Osteoblast (primary cell): ENCODE data around the gene ATXN2. TPM values are rescaled to one million over a fixed set of nuclear protein-coding genes. Genes with fewer than 3 reads are reported as not detected.
"Not testable (repeated sequence)": the region's sequence is repeated elsewhere in the genome, so short reads cannot be mapped to it uniquely, and the experiment has no call there.

ENCODE experiments used
- DNase-seq: peaks from one replicate; pipeline ENCODE4 v3.0.0; 2011; ENCODE audit warnings: low spot score, mixed read lengths; ENCODE audit not compliant: insufficient read length; ENCODE audit errors: missing footprints
- H2AFZ ChIP-seq: 2 replicates; pipeline ENCODE4 v1.6.0; 2011; ENCODE audit warnings: mild to moderate bottlenecking, low read length
- H3K27ac ChIP-seq: 2 replicates; pipeline ENCODE4 v1.5.1; 2011; ENCODE audit warnings: mild to moderate bottlenecking, low read depth, low read length, moderate library complexity
- H3K27me3 ChIP-seq: 2 replicates; pipeline ENCODE4 v1.6.0; 2012; ENCODE audit warnings: mild to moderate bottlenecking, control low read depth, inconsistent platforms, low read length, moderate library complexity; ENCODE audit not compliant: insufficient read depth
- H3K36me3 ChIP-seq: 2 replicates; pipeline ENCODE4 v1.5.1; 2011; ENCODE audit warnings: mild to moderate bottlenecking, low read length, control low read depth, moderate library complexity; ENCODE audit not compliant: insufficient read depth
- H3K4me1 ChIP-seq: 2 replicates; pipeline ENCODE4 v1.5.1; 2011; ENCODE audit warnings: mild to moderate bottlenecking, low read length, control low read depth, moderate library complexity; ENCODE audit not compliant: insufficient read depth
- H3K4me2 ChIP-seq: 2 replicates; pipeline ENCODE4 v1.6.0; 2011; ENCODE audit warnings: mild to moderate bottlenecking, low read length; ENCODE audit not compliant: insufficient read depth
- H3K4me3 ChIP-seq: fragments of 200-600 bp; sonication (generic); 3 replicates; pipeline ENCODE4 v1.5.1; 2012; ENCODE audit warnings: mild to moderate bottlenecking, low read length, inconsistent platforms; ENCODE audit not compliant: insufficient read depth
- H3K79me2 ChIP-seq: 2 replicates; pipeline ENCODE4 v1.6.0; 2012; ENCODE audit warnings: mild to moderate bottlenecking, low read length, control low read depth, inconsistent platforms; ENCODE audit not compliant: insufficient read depth
- H3K9me3 ChIP-seq: 2 replicates; pipeline ENCODE4 v1.5.1; 2011; ENCODE audit warnings: low read depth, low read length, control low read depth
- H4K20me1 ChIP-seq: 2 replicates; pipeline ENCODE4 v1.6.0; 2012; ENCODE audit warnings: mild to moderate bottlenecking, low read length, control low read depth; ENCODE audit not compliant: insufficient read depth
- total RNA-seq: library from RNA; depleted of rRNA; stranded (reverse); fragments of >200 nt; gene quantifications from 2 replicates; pipeline ENCODE4 v1.2.3, GENCODE V29; 2012
- TF ChIP-seq, protein P1 (sequence below): IDR thresholded peaks from 2 replicates; pipeline ENCODE4 v1.5.1; 2011; ENCODE audit warnings: mild to moderate bottlenecking, low read depth, low read length, moderate library complexity; ENCODE audit errors: extremely low read depth

Gene ATXN2
- total RNA-seq, 1 donor, result 39.4 TPM

DNA sequence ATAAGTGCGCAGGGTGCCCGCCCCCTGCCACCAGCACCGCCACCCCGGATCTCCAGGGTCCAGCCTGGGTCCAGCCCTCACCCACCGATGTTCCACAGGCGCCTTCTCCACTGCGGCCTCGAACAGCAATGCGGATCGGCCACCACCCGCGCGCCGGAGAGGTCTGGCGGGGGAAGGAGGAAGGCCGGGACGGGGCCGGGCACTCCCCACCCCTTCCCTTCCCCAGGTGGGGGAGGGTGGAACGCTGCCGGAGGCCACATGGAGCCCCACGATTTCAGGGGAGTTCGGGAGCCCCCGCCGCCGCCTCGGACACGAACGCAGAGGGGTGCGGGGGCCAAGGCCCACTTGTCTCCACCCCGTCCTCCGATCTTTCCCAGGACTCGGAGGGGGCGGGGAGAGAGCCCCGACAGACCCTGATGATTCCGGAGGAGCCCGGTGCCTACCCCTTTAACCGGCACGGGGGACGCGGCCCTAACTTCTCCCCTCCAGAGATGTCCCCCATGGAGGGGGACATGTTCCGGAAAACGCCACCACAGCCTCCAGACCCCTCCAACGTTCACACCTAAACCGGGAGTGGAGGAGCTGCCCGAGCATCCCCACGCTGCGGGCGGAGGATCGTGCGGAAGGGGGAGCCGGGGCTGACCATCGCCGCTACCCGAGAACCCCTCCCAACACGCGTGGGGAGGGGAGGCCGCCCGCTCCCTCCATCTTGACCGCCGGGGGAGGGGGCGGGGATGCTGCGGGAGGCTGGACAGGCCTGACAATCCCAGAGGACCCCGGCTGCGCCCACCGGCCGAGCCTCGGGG is 1.1 kb downstream of the ATXN2 start:
- peaks cover 32% of the 10 kb centered on the region for H3K4me1 ChIP-seq
- peak overlapping the region; percentile 95 for H3K4me3 ChIP-seq
- peak overlapping the region; percentile 66 for H3K27ac ChIP-seq
- H3K27me3 ChIP-seq, result no peaks in the 10 kb centered on the region
- H3K36me3 ChIP-seq, result no peaks in the 10 kb centered on the region
- H2AFZ ChIP-seq, result no peak overlapping the region
- H3K9me3 ChIP-seq, result no peaks in the 10 kb centered on the region
- peak overlapping the region; percentile 94 for H3K4me2 ChIP-seq
- peaks cover 62% of the 10 kb centered on the region for H3K79me2 ChIP-seq
- H4K20me1 ChIP-seq, result peaks cover 50% of the 10 kb centered on the region
- DNase-seq, result peak; percentile 94
- TF ChIP-seq, protein P1, sequence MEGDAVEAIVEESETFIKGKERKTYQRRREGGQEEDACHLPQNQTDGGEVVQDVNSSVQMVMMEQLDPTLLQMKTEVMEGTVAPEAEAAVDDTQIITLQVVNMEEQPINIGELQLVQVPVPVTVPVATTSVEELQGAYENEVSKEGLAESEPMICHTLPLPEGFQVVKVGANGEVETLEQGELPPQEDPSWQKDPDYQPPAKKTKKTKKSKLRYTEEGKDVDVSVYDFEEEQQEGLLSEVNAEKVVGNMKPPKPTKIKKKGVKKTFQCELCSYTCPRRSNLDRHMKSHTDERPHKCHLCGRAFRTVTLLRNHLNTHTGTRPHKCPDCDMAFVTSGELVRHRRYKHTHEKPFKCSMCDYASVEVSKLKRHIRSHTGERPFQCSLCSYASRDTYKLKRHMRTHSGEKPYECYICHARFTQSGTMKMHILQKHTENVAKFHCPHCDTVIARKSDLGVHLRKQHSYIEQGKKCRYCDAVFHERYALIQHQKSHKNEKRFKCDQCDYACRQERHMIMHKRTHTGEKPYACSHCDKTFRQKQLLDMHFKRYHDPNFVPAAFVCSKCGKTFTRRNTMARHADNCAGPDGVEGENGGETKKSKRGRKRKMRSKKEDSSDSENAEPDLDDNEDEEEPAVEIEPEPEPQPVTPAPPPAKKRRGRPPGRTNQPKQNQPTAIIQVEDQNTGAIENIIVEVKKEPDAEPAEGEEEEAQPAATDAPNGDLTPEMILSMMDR, result no peak

DNA sequence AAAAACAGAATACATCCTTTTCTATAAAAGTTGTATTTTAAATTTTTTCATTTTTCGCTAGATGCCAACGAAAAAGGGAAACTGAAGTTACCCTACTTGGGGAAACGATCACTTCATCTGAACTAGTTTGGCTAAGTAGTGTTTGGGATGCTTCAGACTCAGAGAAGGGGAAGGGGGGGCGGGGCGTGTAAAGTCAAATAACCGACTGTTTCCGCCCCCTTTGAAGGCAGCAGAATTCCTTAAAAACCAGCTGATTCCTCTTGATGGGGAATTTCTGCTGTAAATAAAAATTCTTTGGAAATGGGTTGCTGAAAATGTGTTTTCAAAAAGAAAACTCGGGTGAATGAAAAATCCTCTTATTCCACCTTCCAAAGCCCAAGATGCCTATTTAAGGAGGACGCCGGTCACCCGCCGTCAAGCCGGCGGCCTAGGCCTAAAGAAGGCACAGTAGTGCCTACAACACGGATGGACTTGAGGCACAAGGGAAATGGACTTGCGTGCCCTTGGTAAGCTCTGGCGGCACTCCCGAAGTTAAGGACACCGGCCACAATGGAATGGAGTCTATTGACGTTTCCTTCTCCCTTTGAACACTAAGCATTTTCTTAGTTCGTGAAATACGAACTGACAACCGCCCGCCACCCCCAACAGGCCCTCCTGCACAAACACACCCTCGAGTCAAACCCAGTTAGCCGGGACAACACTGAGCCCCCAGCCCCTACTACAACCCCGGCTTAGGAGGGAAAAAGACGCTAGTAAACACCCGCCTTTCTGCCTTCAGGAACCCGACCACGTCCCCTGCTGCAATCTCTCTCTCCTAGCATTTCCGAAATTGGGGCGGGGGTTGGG is 1.9 kb downstream of the ATXN2 start:
- Histone ChIP-seq H2AFZ (peak overlapping the region; percentile 36), H3K4me3 (peak overlapping the region; percentile 95), H3K4me1 (peaks cover 32% of the 10 kb centered on the region), H3K36me3 (no peaks in the 10 kb centered on the region), H3K27ac (peak overlapping the region; percentile 66), H3K27me3 (no peaks in the 10 kb centered on the region), H4K20me1 (peaks cover 55% of the 10 kb centered on the region), H3K79me2 (peaks cover 70% of the 10 kb centered on the region), H3K9me3 (no peaks in the 10 kb centered on the region), H3K4me2 (peak overlapping the region; percentile 94)
- TF ChIP-seq, protein P1, result no peak
- DNase-seq, result peak; percentile 90

DNA sequence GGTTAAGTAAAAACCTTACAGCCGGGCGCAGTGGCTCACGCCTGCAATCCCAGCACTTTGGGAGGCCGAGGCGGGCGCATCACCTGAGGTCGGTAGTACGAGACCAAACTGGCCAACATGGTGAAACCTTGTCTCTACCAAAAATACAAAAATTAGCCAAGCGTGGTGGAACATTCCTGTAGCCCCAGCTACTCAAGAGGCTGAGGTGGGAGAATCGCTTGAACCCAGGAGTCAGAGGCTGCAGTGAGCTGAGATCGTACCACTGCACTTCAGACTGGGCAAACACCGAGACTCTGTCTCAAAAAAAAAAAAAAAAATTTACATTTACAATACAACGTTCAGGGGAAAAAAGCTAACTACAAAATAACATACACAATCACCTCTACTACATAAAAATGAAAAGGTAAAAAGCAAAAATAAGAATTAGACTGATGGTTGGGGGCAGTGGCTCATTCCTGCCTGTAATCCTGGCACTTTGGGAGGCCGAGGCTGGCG is 3.7 kb downstream of the ATXN2 start:
- Histone ChIP-seq H3K27ac (peak overlapping the region; percentile 66), H3K4me1 (peaks cover 30% of the 10 kb centered on the region), H3K79me2 (peaks cover 88% of the 10 kb centered on the region), H3K4me3 (peak overlapping the region; percentile 95), H3K4me2 (peak overlapping the region; percentile 94), H4K20me1 (peaks cover 71% of the 10 kb centered on the region)
- not testable (repeated sequence) for DNase-seq, H3K36me3 ChIP-seq, H3K9me3 ChIP-seq, H2AFZ ChIP-seq, H3K27me3 ChIP-seq

DNA sequence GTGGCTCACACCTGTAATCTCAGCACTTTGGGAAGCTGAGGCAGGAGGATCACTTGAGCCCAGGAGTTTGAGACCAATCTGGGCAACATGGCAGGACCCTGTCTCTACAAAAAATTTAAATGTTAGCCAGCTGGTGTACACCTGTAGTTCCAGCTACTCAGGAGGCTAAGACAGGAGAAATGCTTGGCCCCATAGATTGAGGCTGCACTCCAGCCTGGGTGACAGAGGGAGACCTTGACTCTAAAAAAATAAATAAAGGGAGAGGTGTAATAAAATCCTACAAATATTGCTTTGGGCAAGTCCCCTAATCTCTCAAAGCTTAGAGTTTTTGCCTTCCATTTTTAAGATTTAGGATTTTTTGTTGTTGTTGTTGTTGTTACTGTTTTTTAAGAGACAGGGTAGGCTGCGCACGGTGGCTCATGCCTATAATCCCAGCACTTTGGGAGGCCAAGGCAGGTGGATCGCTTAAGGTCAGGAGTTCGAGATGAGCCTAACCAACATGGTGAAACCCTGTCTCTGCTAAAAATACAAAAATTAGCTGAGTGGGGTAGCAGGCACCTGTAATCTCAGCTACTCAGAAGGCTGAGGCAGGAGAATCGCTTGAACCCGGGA is 7.6 kb downstream of the ATXN2 start:
- not testable (repeated sequence) for H3K4me3 ChIP-seq
- peaks cover 78% of the 10 kb centered on the region for H4K20me1 ChIP-seq

More for the DNA sequence above, 7.6 kb downstream of the ATXN2 start:
- not testable (repeated sequence) for H3K27ac ChIP-seq, H3K36me3 ChIP-seq, H3K27me3 ChIP-seq, H3K4me2 ChIP-seq, H2AFZ ChIP-seq, DNase-seq, H3K9me3 ChIP-seq
- peaks cover 100% of the 10 kb centered on the region for H3K79me2 ChIP-seq
- H3K4me1 ChIP-seq, result peaks cover 21% of the 10 kb centered on the region
